Spleen (tissue), 11 donors: ENCODE data around the gene ETV6. TPM values are rescaled to one million over a fixed set of nuclear protein-coding genes. Genes with fewer than 3 reads are reported as not detected.

Experiments used
- DNase-seq: peaks from one replicate; pipeline ENCODE4 v3.0.0-alpha.2; 2020
- H3K27ac ChIP-seq, 8 donors: fragments of 200-600 bp; sonication (generic) in 7 of 8; 1 replicate in 4 of 8; 2 replicates in 4 of 8; pipeline versions ENCODE4 v1.5.0 to v1.8.0; 2016 to 2021; ENCODE audit warnings: inconsistent platforms in 4 of 8, mild to moderate bottlenecking in 4 of 8, moderate library complexity in 1 of 8
- H3K27me3 ChIP-seq, 7 donors: fragments of 200-600 bp; sonication (generic) in 6 of 7; replicated peaks in 1 of 7; 1 replicate in 4 of 7; 2 replicates in 3 of 7; pipeline versions ENCODE4 v1.5.0 to v1.8.0; 2016 to 2021; ENCODE audit warnings: inconsistent platforms in 3 of 7, mild to moderate bottlenecking in 1 of 7
- H3K36me3 ChIP-seq, 6 donors: fragments of 200-600 bp; sonication (generic) in 5 of 6; 1 replicate in 4 of 6; 2 replicates in 2 of 6; pipeline versions ENCODE4 v1.5.0 to v1.8.0; 2016 to 2021; ENCODE audit warnings: inconsistent platforms in 2 of 6
- H3K4me1 ChIP-seq, 6 donors: fragments of 200-600 bp; sonication (generic) in 5 of 6; 1 replicate in 3 of 6; 2 replicates in 3 of 6; pipeline versions ENCODE4 v1.5.0 to v1.8.0; 2016 to 2021; ENCODE audit warnings: inconsistent platforms in 3 of 6
- H3K4me3 ChIP-seq, 8 donors: fragments of 200-600 bp; sonication (generic) in 7 of 8; 1 replicate in 4 of 8; 2 replicates in 4 of 8; pipeline versions ENCODE4 v1.5.0 to v1.8.0; 2016 to 2021; ENCODE audit warnings: inconsistent platforms in 4 of 8, mild to moderate bottlenecking in 4 of 8, moderate library complexity in 2 of 8
- H3K9me3 ChIP-seq, 8 donors: fragments of 200-600 bp; sonication (generic) in 7 of 8; 1 replicate in 4 of 8; 2 replicates in 4 of 8; pipeline versions ENCODE4 v1.5.0 to v1.8.0; 2016 to 2021; ENCODE audit warnings: inconsistent platforms in 4 of 8
- POLR2A ChIP-seq, 3 donors: fragments of 450-650 bp; IDR thresholded peaks; one replicate each; pipeline ENCODE4 v1.5.1; 2017; ENCODE audit warnings: antibody characterized with exemption in 3 of 3, mild to moderate bottlenecking in 1 of 3
- POLR2AphosphoS5 ChIP-seq, 3 donors: sonication (generic); formaldehyde crosslinking; IDR thresholded peaks; one replicate each; pipeline ENCODE4 v1.5.1; 2017; ENCODE audit warnings: antibody characterized with exemption in 3 of 3
- WGBS, 5 donors: extraction: QIAGEN DNeasy Blood & Tissue Kit in 3 of 5; methylation state at CpG; one replicate each; pipeline versions ENCODE4 v1.1.5 to v1.1.7; 2013 to 2018; 5-methylcytosine and 5-hydroxymethylcytosine counted together
- intact Hi-C: fragments of 100-400 bp; cut with DNase I; formaldehyde crosslinking; loops from one replicate; pipeline ENCODE4 v1.15.0; 2023; ENCODE audit warnings: low total_unique reads
- polyA plus RNA-seq, 3 donors: library from polyadenylated mRNA; stranded (reverse); fragments of 200-250 nt; gene quantifications; one replicate each; pipeline ENCODE4 v1.2.1, GENCODE V29; 2013
- total RNA-seq, 7 donors: library from RNA; depleted of rRNA in 3 of 7; stranded (reverse); fragments of >200 nt in 3 of 7; fragmentation: NEBNext Ultra II Directional in 4 of 7; extraction: Animal tissue kit (Norgen Biotek cat#: 25700) in 4 of 7; gene quantifications; one replicate each; pipeline versions ENCODE4 v1.1.0 to v1.2.1, GENCODE V29; 2016 to 2021
- TF ChIP-seq, protein P1 (sequence below), 11 experiments: fragments of 200-600 bp in 7 of 11; fragments of 450-650 bp in 4 of 11; sonication (generic) in 4 of 11; IDR thresholded peaks in 8 of 11; conservative IDR thresholded peaks in 3 of 11; 1 replicate in 7 of 11; 2 replicates in 4 of 11; pipeline versions ENCODE4 v1.4.0 to v1.8.0; 2016 to 2021; ENCODE audit warnings: antibody characterized with exemption in 11 of 11, inconsistent platforms in 4 of 11, mild to moderate bottlenecking in 1 of 11
- donor health status: healthy with polysubstance abuse.
- donor health status: DM: no; HTN: no; CAD: no; lungs with moderate emphysema.
- donor health status: DM: no; HTN: no; CAD: no.
- donor health status: Bipolar disorder and iron deficiency.
- donor health status: healthy.
- donor health status: DM: no; HTN: no; CAD: no.
- donor health status: DM: yes; HTN: yes; CAD: no.

The ETV6 gene
- total and polyA plus RNA-seq, 10 donors = 7.2 to 116 (median 57.8) TPM

DNA sequence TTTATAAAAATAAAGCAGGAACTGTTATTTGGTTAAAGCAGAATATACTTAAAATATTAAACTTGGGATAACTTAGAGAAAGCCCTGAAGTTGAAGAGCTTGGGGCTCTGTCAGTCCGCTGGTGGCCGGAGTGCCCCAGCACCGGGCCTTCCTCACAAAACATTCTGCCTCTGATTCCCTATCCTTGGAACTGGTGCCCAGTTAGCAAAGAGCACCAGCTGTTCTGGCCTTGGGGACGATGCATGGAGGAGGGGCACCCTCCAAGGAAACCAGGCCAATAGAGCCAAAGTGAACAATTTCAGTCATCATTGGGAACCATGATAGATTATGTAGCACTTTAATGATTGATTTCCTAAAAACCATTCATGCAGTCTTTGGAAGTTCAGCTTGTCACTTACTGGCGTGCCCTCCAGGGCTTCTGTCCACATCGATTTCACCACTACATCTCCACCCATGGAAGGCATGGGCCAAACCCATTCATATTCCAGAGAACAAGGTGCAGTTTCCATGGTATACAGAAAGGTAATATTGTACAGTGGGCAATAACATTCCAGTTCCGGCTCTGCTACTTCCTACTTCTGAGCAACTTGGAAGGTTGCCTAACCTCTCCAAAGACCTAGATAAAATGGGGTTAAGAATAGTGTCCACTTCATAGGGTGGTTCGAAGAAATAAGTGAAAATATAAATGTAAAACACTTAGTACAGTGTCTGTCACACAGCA, 145.9 kb downstream of the ETV6 start:
- Histone ChIP-seq H3K27me3 (no peaks in the 10 kb centered on the region), H3K36me3 (peaks cover 0 to 14% (median 0%) of the 10 kb centered on the region in 6 donors), H3K4me1 (peaks cover 0 to 85% (median 56%) of the 10 kb centered on the region in 6 donors), H3K9me3 (no peaks in the 10 kb centered on the region), H3K4me3 (no peak overlapping the region), H3K27ac (peak overlapping the region in 2 of 8 donors; percentile 18 to 45)
- no peak for DNase-seq
- no peak for TF ChIP-seq POLR2A (IDR thresholded peaks at IDR 0.05)
- TF ChIP-seq POLR2AphosphoS5 (IDR thresholded peaks at IDR 0.05) = no peak
- TF ChIP-seq, protein P1, sequence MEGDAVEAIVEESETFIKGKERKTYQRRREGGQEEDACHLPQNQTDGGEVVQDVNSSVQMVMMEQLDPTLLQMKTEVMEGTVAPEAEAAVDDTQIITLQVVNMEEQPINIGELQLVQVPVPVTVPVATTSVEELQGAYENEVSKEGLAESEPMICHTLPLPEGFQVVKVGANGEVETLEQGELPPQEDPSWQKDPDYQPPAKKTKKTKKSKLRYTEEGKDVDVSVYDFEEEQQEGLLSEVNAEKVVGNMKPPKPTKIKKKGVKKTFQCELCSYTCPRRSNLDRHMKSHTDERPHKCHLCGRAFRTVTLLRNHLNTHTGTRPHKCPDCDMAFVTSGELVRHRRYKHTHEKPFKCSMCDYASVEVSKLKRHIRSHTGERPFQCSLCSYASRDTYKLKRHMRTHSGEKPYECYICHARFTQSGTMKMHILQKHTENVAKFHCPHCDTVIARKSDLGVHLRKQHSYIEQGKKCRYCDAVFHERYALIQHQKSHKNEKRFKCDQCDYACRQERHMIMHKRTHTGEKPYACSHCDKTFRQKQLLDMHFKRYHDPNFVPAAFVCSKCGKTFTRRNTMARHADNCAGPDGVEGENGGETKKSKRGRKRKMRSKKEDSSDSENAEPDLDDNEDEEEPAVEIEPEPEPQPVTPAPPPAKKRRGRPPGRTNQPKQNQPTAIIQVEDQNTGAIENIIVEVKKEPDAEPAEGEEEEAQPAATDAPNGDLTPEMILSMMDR (IDR thresholded peaks at IDR 0.05 in 8 of 11, conservative IDR thresholded peaks at IDR 0.05 in 3 of 11) = no peak
- intact Hi-C loops = no loop called here
- 67 to 75% (median 72%) methylated on average over 8 of the region's 8 CpGs for WGBS, 5 donors

DNA sequence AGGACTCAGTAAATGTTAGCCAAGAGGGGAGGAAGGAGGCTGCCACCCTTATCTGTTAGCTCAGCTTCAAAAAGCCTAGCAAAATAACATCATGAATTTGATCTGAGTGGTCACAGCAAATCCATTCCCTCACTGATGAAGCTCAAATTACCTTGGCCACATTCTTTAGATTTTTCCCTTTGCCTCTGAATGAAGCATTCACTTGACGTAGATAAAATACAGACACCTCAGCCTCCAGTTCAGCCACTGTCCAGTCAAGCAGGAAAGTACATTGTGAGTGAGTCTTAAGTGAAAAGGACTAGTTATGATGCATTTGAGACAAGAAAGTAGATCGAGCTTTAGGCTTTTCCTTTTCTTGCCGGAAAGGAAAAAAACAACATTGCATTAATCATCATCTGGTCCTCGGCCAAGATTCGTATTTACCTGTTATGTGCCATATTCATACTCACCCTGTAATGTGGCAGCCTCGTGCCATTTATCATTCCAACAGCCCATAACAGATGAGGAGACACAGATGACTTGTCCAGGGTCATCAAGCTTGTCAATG, 146.5 kb downstream of the ETV6 start:
- intact Hi-C loops = no loop called here
- WGBS, 5 donors = 64 to 76% (median 70%) methylated on average over 6 of the region's 6 CpGs
- Histone ChIP-seq H3K4me3 (no peak overlapping the region), H3K4me1 (peaks cover 0 to 85% (median 56%) of the 10 kb centered on the region in 6 donors), H3K36me3 (peaks cover 0 to 9% (median 0%) of the 10 kb centered on the region in 6 donors), H3K27ac (peak overlapping the region in 2 of 8 donors; percentile 18 to 45), H3K27me3 (no peaks in the 10 kb centered on the region), H3K9me3 (no peaks in the 10 kb centered on the region)
- no peak for TF ChIP-seq POLR2AphosphoS5 (IDR thresholded peaks at IDR 0.05)
- no peak for TF ChIP-seq POLR2A (IDR thresholded peaks at IDR 0.05)
- TF ChIP-seq, protein P1 (IDR thresholded peaks at IDR 0.05 in 8 of 11, conservative IDR thresholded peaks at IDR 0.05 in 3 of 11) = no peak
- DNase-seq = no peak

GRCh38 chr12:11797317-11797913, 147.9 kb downstream of the ETV6 start:
- intact Hi-C loops = no loop called here

More at GRCh38 chr12:11797317-11797913, 147.9 kb downstream of the ETV6 start:
- Histone ChIP-seq H3K4me3 (no peak overlapping the region), H3K27me3 (no peaks in the 10 kb centered on the region), H3K27ac (peak overlapping the region in 6 of 8 donors; percentile 15 to 63 (median 52)), H3K9me3 (no peaks in the 10 kb centered on the region), H3K36me3 (peaks cover 0 to 2% (median 0%) of the 10 kb centered on the region in 6 donors), H3K4me1 (peaks cover 0 to 91% (median 62%) of the 10 kb centered on the region in 6 donors)
- 46 to 72% (median 52%) methylated on average over 5 of the region's 5 CpGs for WGBS, 5 donors
- TF ChIP-seq, protein P1 (IDR thresholded peaks at IDR 0.05 in 8 of 11, conservative IDR thresholded peaks at IDR 0.05 in 3 of 11) = no peak
- no peak for TF ChIP-seq POLR2AphosphoS5 (IDR thresholded peaks at IDR 0.05)
- no peak for TF ChIP-seq POLR2A (IDR thresholded peaks at IDR 0.05)
- no peak for DNase-seq
